A673 (cell line): Measurements from ENCODE around the gene ATOH8. TPM values are rescaled to one million over a fixed set of nuclear protein-coding genes. Genes with fewer than 3 reads are reported as not detected.

Experiments used
- BruUV-seq: library from RNA; stranded (reverse); fragments of 400-500 nt; replicated peaks from 2 replicates; lab custom pipeline; 2021; lab: Mats Ljungman, UMichigan
- CTCF ChIA-PET: fragments of 300-600 bp; sonication (Branson Sonifier 250); formaldehyde crosslinking; loops from one replicate; lab custom pipeline; 2022; ENCODE audit warnings: antibody characterized with exemption; lab: Charles Lee
- POLR2A ChIA-PET: fragments of 300-600 bp; sonication (Branson Sonifier 250); formaldehyde crosslinking; loops from one replicate; lab custom pipeline; 2022; ENCODE audit warnings: antibody characterized with exemption; ENCODE audit not compliant: low non-redundant PET; lab: Charles Lee
- DNase-seq: peaks from one replicate; pipeline ENCODE4 v3.0.0-alpha.2; 2015; ENCODE audit warnings: low spot score
- H3K27ac ChIP-seq: fragments of 200-600 bp; sonication (generic); 2 replicates; pipeline ENCODE4 v1.5.1; 2016; ENCODE audit warnings: mixed run types, low read depth, mild to moderate bottlenecking, mixed read lengths, antibody characterized with exemption, low read length; ENCODE audit not compliant: poor library complexity, severe bottlenecking
- H3K27me3 ChIP-seq: fragments of 200-600 bp; sonication (generic); replicated peaks from 2 replicates; pipeline ENCODE4 v1.6.1; 2017; ENCODE audit warnings: mixed run types, low read depth, mild to moderate bottlenecking, mixed read lengths, antibody characterized with exemption, low read length; ENCODE audit not compliant: insufficient read depth, poor library complexity
- H3K36me3 ChIP-seq: fragments of 200-600 bp; sonication (generic); 2 replicates; pipeline ENCODE4 v1.6.1; 2016; ENCODE audit warnings: mixed run types, mild to moderate bottlenecking, mixed read lengths, antibody characterized with exemption, low read length; ENCODE audit not compliant: insufficient read depth, poor library complexity, severe bottlenecking
- H3K4me1 ChIP-seq: fragments of 200-600 bp; sonication (generic); 2 replicates; pipeline ENCODE4 v1.6.1; 2017; ENCODE audit warnings: mixed run types, mild to moderate bottlenecking, mixed read lengths, antibody characterized with exemption, low read length; ENCODE audit not compliant: insufficient read depth, poor library complexity, severe bottlenecking
- H3K4me3 ChIP-seq: fragments of 200-600 bp; sonication (generic); 2 replicates; pipeline ENCODE4 v1.5.1; 2016; ENCODE audit warnings: low read depth, mixed run types, mild to moderate bottlenecking, mixed read lengths, low read length; ENCODE audit not compliant: poor library complexity, severe bottlenecking
- H3K9me3 ChIP-seq: fragments of 200-600 bp; sonication (generic); 2 replicates; pipeline ENCODE4 v1.6.1; 2016; ENCODE audit warnings: mixed run types, low read depth, mild to moderate bottlenecking, mixed read lengths, antibody characterized with exemption, low read length; ENCODE audit not compliant: poor library complexity, severe bottlenecking
- EZH2 ChIP-seq: fragments of 200-600 bp; sonication (generic); IDR thresholded peaks from 2 replicates; pipeline ENCODE4 v1.6.1; 2017; ENCODE audit warnings: borderline replicate concordance, low read depth, mild to moderate bottlenecking, mixed read lengths, antibody characterized with exemption, low read length; ENCODE audit not compliant: poor library complexity, severe bottlenecking
- intact Hi-C: fragments of 100-400 bp; cut with micrococcal nuclease; formaldehyde crosslinking; loops from one replicate; pipeline ENCODE4 v1.10.0; 2022; ENCODE audit not compliant: unreplicated experiment
- total RNA-seq: library from RNA; stranded (reverse); gene quantifications from 2 replicates; pipeline ENCODE4 v1.2.3, GENCODE V29; 2021
- TF ChIP-seq, protein P1 (sequence below): fragments of 300-800, 200-600 bp; sonication (generic); conservative IDR thresholded peaks from 2 replicates; pipeline ENCODE4 v1.5.1; 2017; ENCODE audit warnings: low read depth, mild to moderate bottlenecking, antibody characterized with exemption, low read length, moderate library complexity, mixed read lengths

ATOH8 gene
- total RNA-seq, 1 experiment from 2014 or later, result 4.6 TPM

DNA sequence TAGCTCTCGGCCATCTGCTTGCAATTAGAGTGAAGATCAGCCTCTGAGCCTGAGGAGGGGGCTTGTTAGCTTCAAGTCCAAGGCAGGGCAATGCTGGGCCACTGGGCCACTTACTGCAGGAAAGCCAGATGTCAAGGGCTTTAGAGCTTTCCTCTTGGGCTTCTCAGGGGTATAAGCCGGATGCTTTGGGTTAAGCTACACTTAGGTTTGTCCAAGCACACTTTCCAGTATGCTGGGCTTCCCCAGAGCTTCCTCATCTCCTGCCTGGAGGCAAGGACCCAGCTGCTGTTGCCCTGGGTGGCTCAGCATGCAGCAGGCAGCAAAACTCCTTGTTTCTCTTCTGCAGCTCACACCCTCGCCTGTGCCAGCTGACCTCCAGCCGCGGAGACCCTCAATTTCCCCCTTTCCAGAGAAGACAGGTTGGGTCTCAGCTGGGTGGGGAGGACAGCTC is 29.0 kb upstream of the ATOH8 start:
- no peaks in the 10 kb centered on the region for H3K27me3 ChIP-seq
- H3K9me3 ChIP-seq, result no peaks in the 10 kb centered on the region
- no peaks in the 10 kb centered on the region for H3K36me3 ChIP-seq
- intact Hi-C loops, result loop anchor here (5.0 kb wide), 1 partner anchor 353 kb away; no protein-coding TSS in a partner anchor
- no peak overlapping the region for H3K4me3 ChIP-seq
- no peaks in the 10 kb centered on the region for H3K4me1 ChIP-seq
- BruUV-seq, result no TSS peak
- H3K27ac ChIP-seq, result no peak overlapping the region
- ChIA-PET POLR2A (interaction anchor here (0.6 kb wide), 1 partner anchor 23 kb away, joined by 3 read pairs; no protein-coding TSS in a partner anchor), CTCF (interaction anchor here (1.6 kb wide), 1 partner anchor 89 kb away, joined by 4 read pairs; no protein-coding TSS in a partner anchor)
- no peak for DNase-seq
- TF ChIP-seq, protein P1, sequence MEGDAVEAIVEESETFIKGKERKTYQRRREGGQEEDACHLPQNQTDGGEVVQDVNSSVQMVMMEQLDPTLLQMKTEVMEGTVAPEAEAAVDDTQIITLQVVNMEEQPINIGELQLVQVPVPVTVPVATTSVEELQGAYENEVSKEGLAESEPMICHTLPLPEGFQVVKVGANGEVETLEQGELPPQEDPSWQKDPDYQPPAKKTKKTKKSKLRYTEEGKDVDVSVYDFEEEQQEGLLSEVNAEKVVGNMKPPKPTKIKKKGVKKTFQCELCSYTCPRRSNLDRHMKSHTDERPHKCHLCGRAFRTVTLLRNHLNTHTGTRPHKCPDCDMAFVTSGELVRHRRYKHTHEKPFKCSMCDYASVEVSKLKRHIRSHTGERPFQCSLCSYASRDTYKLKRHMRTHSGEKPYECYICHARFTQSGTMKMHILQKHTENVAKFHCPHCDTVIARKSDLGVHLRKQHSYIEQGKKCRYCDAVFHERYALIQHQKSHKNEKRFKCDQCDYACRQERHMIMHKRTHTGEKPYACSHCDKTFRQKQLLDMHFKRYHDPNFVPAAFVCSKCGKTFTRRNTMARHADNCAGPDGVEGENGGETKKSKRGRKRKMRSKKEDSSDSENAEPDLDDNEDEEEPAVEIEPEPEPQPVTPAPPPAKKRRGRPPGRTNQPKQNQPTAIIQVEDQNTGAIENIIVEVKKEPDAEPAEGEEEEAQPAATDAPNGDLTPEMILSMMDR, result no peak
- no peak for TF ChIP-seq EZH2

DNA sequence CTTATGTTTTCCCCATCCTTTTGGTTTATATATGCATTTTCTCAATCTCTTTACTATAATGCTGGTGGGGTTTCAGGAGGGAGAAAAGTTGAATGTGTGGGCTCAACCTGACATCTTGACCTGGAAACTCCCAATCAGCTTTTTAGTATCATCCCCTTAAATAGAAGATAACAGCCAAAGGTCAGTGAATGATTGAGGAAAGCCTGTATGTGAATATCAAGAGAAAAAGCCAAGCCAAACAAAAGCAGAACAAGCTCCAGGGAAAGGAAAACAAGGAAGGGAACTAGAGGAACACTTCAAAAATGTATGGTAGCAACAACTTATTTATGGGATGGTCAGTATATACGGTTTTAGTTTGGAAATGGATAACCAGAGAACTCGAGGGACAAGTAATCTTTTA is 28.3 kb upstream of the ATOH8 start:
- Histone ChIP-seq H3K4me3 (no peak overlapping the region), H3K27ac (no peak overlapping the region), H3K27me3 (no peaks in the 10 kb centered on the region), H3K9me3 (no peaks in the 10 kb centered on the region), H3K36me3 (no peaks in the 10 kb centered on the region), H3K4me1 (no peaks in the 10 kb centered on the region)
- no TSS peak for BruUV-seq
- intact Hi-C loops, result loop anchor here (5.0 kb wide), 1 partner anchor 352 kb away; no protein-coding TSS in a partner anchor
- ChIA-PET POLR2A (no interaction called here), CTCF (interaction anchor here (1.6 kb wide), 1 partner anchor 89 kb away, joined by 4 read pairs; no protein-coding TSS in a partner anchor)
- TF ChIP-seq EZH2, result no peak
- TF ChIP-seq, protein P1, result no peak
- no peak for DNase-seq

DNA sequence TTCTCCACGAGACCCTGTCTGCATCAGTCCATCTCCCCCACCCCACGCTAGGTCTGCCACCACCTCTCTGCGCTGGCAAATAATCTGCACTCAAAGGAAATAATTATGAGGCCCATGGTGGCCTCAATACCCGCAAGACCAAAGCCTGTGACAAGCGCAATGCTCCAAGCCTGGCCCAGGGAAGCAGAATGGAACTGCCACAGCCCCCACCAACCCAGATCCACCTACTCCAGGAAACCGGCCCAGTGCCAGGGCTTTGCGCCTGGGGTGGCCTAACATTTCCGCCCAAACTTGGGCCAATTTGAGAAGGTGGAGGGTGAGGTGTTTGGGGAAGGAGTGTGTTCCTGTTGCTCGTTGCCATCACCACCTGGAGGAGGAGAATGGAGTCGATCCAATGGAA is 26.0 kb upstream of the ATOH8 start:
- intact Hi-C loops, result loop anchor here (5.0 kb wide), 1 partner anchor 350 kb away; no protein-coding TSS in a partner anchor
- H3K4me1 ChIP-seq, result no peaks in the 10 kb centered on the region
- ChIA-PET POLR2A (no interaction called here), CTCF (interaction anchor here (1.0 to 1.1 kb wide), 2 partner anchors 86 to 87 kb away, joined by 3 to 4 read pairs; no protein-coding TSS in a partner anchor)
- H3K27me3 ChIP-seq, result no peaks in the 10 kb centered on the region
- H3K9me3 ChIP-seq, result no peaks in the 10 kb centered on the region
- no peak for DNase-seq
- H3K27ac ChIP-seq, result no peak overlapping the region
- no peaks in the 10 kb centered on the region for H3K36me3 ChIP-seq
- BruUV-seq, result no TSS peak
- TF ChIP-seq, protein P1, result no peak
- TF ChIP-seq EZH2, result no peak
- H3K4me3 ChIP-seq, result no peak overlapping the region
